Measurements from ENCODE around the gene APOLD1. TPM values are rescaled to one million over a fixed set of nuclear protein-coding genes. Genes with fewer than 3 reads are reported as not detected.
"Not testable (repeated sequence)": the region's sequence is repeated elsewhere in the genome, so short reads cannot be mapped to it uniquely, and the experiment has no call there.

Gene APOLD1
- polyA plus RNA-seq, 1 donor (not counting 4 experiments of a cell fraction or from before 2014, with no cell fraction given): 0.34 TPM

DNA sequence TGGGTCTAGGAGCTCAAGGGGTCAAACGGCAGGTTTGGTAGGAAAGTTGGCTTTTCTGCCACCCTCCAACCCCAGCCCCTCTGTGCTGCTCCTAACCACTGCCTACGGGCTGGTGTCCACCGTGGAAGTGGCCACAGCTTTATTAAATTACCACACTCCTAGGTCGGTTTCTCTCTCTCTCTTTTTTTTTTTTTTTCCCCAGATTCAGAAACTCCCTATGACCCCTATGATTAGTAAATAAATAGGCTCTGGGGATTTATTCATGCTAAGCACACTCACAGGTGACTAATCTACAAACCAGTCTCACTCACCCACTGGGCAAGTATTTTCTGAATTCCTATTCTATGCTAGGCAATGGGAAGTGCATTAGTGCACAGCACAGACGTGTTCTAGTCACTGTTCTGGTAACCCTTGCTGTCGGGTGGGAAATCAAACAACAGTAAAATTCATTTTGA is 19.0 kb downstream of the APOLD1 start:
- TF ChIP-seq, protein P1, sequence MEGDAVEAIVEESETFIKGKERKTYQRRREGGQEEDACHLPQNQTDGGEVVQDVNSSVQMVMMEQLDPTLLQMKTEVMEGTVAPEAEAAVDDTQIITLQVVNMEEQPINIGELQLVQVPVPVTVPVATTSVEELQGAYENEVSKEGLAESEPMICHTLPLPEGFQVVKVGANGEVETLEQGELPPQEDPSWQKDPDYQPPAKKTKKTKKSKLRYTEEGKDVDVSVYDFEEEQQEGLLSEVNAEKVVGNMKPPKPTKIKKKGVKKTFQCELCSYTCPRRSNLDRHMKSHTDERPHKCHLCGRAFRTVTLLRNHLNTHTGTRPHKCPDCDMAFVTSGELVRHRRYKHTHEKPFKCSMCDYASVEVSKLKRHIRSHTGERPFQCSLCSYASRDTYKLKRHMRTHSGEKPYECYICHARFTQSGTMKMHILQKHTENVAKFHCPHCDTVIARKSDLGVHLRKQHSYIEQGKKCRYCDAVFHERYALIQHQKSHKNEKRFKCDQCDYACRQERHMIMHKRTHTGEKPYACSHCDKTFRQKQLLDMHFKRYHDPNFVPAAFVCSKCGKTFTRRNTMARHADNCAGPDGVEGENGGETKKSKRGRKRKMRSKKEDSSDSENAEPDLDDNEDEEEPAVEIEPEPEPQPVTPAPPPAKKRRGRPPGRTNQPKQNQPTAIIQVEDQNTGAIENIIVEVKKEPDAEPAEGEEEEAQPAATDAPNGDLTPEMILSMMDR (optimal IDR thresholded peaks at IDR 0.05 in 1 of 3, IDR thresholded peaks at IDR 0.05 in 1 of 3, conservative IDR thresholded peaks at IDR 0.05 in 1 of 3; ENCODE audit: extremely low read depth in 1 of 3, insufficient read depth in 2 of 3, low read length in 3 of 3): no peak
- no peak for TF ChIP-seq EZH2 (IDR thresholded peaks at IDR 0.05; ENCODE audit: low read length)
- Histone ChIP-seq H3K4me2 (ENCODE audit: control insufficient read depth, extremely low read depth, insufficient read depth, low read depth, low read length) (peak overlapping the region; percentile 62), H3K27ac (ENCODE audit: control insufficient read depth, insufficient read depth, low read length) (peak overlapping the region; percentile 97), H3K27me3 (ENCODE audit: control insufficient read depth, extremely low read depth, insufficient read depth, low read length) (no peaks in the 10 kb centered on the region), H4K20me1 (ENCODE audit: control insufficient read depth, extremely low read depth, insufficient read depth, low read length) (no peaks in the 10 kb centered on the region), H3K4me3 (ENCODE audit: control insufficient read depth in 2 of 3, extremely low read depth in 1 of 3, insufficient read depth in 2 of 3, low read depth in 1 of 3, low read length in 3 of 3) (peak overlapping the region in 2 of 3 experiments; percentile 9 to 29), H3K79me2 (ENCODE audit: control insufficient read depth, insufficient read depth, low read length) (no peaks in the 10 kb centered on the region), H3K9ac (ENCODE audit: control insufficient read depth, extremely low read depth, insufficient read depth, low read length) (peak overlapping the region; percentile 83), H3K4me1 (ENCODE audit: control insufficient read depth, extremely low read depth, insufficient read depth, low read length) (peaks cover 32% of the 10 kb centered on the region), H2AFZ (ENCODE audit: control insufficient read depth, low read length) (no peak overlapping the region), H3K9me3 (ENCODE audit: control insufficient read depth, low read depth, low read length) (no peaks in the 10 kb centered on the region), H3K36me3 (ENCODE audit: control insufficient read depth in 2 of 2, extremely low read depth in 1 of 2, insufficient read depth in 2 of 2, low read length in 2 of 2) (no peaks in the 10 kb centered on the region), H3K9me1 (ENCODE audit: control insufficient read depth, extremely low read depth, insufficient read depth, low read length) (no peaks in the 10 kb centered on the region)
- dilution Hi-C loops (cut with MboI; ENCODE audit: extremely low pct_ligation_motif_present, low sequenced_read_pairs): no loop called here
- DNase-seq (ENCODE audit: low read depth, low spot score): no peak
- peak; percentile 75 for FAIRE-seq

DNA sequence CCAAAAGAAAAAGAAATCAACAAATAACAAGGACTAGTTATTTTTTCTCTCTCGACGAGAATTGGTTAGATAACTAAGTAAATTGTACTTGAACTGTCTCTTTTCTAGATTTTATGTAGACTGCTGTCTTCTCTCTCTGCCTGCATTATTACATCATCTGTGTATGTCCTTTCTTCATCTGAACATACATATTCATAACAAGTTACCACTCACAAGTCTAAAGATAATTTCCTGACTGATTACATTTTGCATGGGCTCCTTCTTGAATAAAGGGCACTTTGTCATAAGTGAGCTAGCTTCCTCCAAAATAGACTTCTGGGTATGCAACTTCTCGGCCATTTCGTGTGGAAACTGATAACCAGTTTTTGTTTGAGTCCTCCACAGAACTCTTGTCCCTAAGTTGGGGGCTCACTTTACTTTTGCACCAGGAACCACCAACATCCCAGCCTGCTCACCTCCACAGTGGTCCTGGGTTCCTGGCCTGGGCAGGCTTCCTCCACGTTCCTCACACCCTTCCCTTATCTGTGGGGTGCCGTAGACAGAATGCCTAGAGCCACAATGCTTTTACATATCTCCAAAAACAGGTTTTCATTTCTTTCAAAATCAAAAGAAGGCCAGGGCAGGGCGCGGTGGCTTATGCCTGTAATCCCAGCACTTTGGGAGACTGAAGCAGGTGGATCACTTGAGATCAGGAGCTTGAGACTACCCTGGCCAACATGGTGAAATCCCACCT is 21.5 kb downstream of the APOLD1 start:
- Histone ChIP-seq H3K4me1 (ENCODE audit: control insufficient read depth, extremely low read depth, insufficient read depth, low read length) (peaks cover 22% of the 10 kb centered on the region), H3K4me3 (ENCODE audit: control insufficient read depth in 2 of 3, extremely low read depth in 1 of 3, insufficient read depth in 2 of 3, low read depth in 1 of 3, low read length in 3 of 3) (no peak overlapping the region), H3K27me3 (ENCODE audit: control insufficient read depth, extremely low read depth, insufficient read depth, low read length) (no peaks in the 10 kb centered on the region), H3K79me2 (ENCODE audit: control insufficient read depth, insufficient read depth, low read length) (no peaks in the 10 kb centered on the region), H3K36me3 (ENCODE audit: control insufficient read depth in 2 of 2, extremely low read depth in 1 of 2, insufficient read depth in 2 of 2, low read length in 2 of 2) (no peaks in the 10 kb centered on the region), H4K20me1 (ENCODE audit: control insufficient read depth, extremely low read depth, insufficient read depth, low read length) (no peaks in the 10 kb centered on the region), H3K9me1 (ENCODE audit: control insufficient read depth, extremely low read depth, insufficient read depth, low read length) (no peaks in the 10 kb centered on the region), H3K9ac (ENCODE audit: control insufficient read depth, extremely low read depth, insufficient read depth, low read length) (no peak overlapping the region), H3K9me3 (ENCODE audit: control insufficient read depth, low read depth, low read length) (no peaks in the 10 kb centered on the region), H2AFZ (ENCODE audit: control insufficient read depth, low read length) (peak overlapping the region; percentile 34), H3K4me2 (ENCODE audit: control insufficient read depth, extremely low read depth, insufficient read depth, low read depth, low read length) (no peak overlapping the region), H3K27ac (ENCODE audit: control insufficient read depth, insufficient read depth, low read length) (no peak overlapping the region)
- dilution Hi-C loops (cut with MboI; ENCODE audit: extremely low pct_ligation_motif_present, low sequenced_read_pairs): no loop called here
- DNase-seq (ENCODE audit: low read depth, low spot score) (no peak), FAIRE-seq (no peak)
- TF ChIP-seq EZH2 (IDR thresholded peaks at IDR 0.05; ENCODE audit: low read length): no peak
- TF ChIP-seq, protein P1 (optimal IDR thresholded peaks at IDR 0.05 in 1 of 3, IDR thresholded peaks at IDR 0.05 in 1 of 3, conservative IDR thresholded peaks at IDR 0.05 in 1 of 3; ENCODE audit: extremely low read depth in 1 of 3, insufficient read depth in 2 of 3, low read length in 3 of 3): no peak

DNA sequence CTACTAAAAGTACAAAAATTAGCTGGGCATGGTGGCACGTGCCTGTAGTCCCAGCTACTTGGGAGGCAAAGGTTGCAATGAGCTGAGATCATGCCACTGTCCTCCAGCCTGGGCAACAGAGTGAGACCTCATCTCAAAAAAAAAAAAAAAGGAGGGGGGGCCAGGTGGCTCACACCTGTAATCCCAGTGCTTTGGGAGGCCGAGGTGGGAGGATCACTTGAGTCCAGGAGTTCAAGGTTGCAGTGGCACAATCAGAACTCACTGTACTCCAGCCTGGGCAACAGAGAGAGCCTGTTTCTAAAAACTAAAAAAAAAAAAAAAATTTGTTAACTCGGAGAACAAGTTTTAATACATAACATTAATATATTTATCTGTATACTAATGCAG is 22.1 kb downstream of the APOLD1 start:
- H2AFZ ChIP-seq (ENCODE audit: control insufficient read depth, low read length); H3K9me3 ChIP-seq (ENCODE audit: control insufficient read depth, low read depth, low read length); H3K27me3 ChIP-seq (ENCODE audit: control insufficient read depth, extremely low read depth, insufficient read depth, low read length); H3K9ac ChIP-seq (ENCODE audit: control insufficient read depth, extremely low read depth, insufficient read depth, low read length); DNase-seq (ENCODE audit: low read depth, low spot score); dilution Hi-C loops (cut with MboI; ENCODE audit: extremely low pct_ligation_motif_present, low sequenced_read_pairs); FAIRE-seq; H3K79me2 ChIP-seq (ENCODE audit: control insufficient read depth, insufficient read depth, low read length); H4K20me1 ChIP-seq (ENCODE audit: control insufficient read depth, extremely low read depth, insufficient read depth, low read length); H3K4me2 ChIP-seq (ENCODE audit: control insufficient read depth, extremely low read depth, insufficient read depth, low read depth, low read length); H3K9me1 ChIP-seq (ENCODE audit: control insufficient read depth, extremely low read depth, insufficient read depth, low read length); H3K4me3 ChIP-seq (ENCODE audit: control insufficient read depth in 2 of 3, extremely low read depth in 1 of 3, insufficient read depth in 2 of 3, low read depth in 1 of 3, low read length in 3 of 3); H3K27ac ChIP-seq (ENCODE audit: control insufficient read depth, insufficient read depth, low read length); H3K36me3 ChIP-seq (ENCODE audit: control insufficient read depth in 2 of 2, extremely low read depth in 1 of 2, insufficient read depth in 2 of 2, low read length in 2 of 2): not testable (repeated sequence)
- H3K4me1 ChIP-seq (ENCODE audit: control insufficient read depth, extremely low read depth, insufficient read depth, low read length): peaks cover 22% of the 10 kb centered on the region
